ENCODE results near the gene SEC11C.

Gene SEC11C

DNA sequence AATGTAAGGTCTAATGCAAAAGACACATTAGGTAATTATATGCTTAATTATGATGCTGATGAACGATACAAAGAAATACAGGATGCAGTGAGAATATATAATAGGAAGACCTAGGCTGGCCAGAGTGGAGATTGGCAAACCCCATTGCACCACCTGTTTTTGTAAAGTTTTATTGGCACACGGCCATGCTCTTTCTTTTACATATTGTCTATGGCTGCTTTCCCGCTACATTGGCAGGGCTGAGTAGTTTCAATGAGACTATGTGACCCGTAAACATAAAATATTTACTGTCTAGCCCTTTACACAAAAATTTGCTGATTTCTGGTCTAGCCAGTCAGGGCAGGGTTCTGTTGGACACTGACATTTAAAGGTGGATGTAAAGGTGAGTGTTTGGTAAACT, 5.4 kb downstream of the SEC11C start:
- no peak for DNase-seq

GRCh38 chr18:59148192-59148591, 8.5 kb downstream of the SEC11C start:
- DNase-seq, result no peak

DNA sequence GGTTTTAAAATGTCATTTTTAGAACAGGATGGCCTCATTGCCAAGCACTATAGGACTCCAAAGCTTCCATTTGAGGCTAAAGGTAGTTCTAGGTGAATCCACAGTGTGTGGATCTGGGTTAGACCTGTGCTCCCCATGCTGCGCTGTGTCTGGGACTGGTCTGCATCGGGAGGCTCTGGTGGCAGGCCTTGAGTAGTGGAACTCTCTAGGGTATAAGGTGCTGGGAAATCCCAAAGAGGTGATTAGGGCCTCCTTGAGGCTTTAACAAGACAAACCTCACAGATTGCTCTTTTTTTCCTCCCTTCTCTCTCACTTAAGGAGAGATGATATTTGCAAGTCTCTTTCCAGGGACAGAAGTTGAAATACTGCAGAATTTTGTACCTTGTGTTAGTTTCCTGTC, 9.3 kb downstream of the SEC11C start:
- DNase-seq, result no peak

DNA sequence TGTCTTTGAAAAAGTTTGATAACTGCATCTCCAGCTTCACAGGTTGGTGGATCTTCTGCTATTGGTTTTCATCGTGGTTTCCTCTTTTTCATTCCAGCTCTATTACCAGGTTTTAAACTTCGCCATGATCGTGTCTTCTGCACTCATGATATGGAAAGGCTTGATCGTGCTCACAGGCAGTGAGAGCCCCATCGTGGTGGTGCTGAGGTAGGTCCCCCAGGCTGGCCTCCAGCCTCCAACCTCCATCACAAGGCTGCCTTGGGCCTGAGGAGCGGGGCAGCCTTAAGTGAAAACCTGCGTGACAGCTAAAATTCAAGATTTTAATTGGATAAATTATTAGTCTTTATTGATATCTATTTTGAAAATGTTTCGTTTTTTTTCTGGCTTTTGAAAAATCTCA, 9.7 kb downstream of the SEC11C start:
- no peak for DNase-seq

- DNase-seq, result no peak
Observed at GRCh38 chr18:59150236-59150635, 10.6 kb downstream of the SEC11C start.

DNA sequence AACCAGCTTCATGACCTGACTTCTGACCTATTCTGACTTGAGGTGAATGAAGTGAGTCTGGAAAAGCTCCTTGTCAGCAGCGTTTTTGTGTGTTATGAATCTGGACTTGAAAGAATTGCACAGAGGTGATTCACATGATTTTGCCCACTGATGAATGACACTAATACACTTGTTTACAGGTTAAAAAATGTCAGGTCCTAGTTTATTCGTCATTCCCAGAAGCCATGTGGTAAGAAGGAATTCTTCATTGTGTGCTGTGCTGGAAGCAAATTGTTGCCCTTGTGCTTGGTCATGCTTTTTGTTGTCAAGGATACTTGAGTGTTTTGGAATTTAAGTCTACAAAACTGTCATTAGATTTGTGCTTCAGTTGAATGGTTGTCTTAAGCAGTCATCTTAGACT, 15.5 kb downstream of the SEC11C start:
- DNase-seq, result no peak

DNA sequence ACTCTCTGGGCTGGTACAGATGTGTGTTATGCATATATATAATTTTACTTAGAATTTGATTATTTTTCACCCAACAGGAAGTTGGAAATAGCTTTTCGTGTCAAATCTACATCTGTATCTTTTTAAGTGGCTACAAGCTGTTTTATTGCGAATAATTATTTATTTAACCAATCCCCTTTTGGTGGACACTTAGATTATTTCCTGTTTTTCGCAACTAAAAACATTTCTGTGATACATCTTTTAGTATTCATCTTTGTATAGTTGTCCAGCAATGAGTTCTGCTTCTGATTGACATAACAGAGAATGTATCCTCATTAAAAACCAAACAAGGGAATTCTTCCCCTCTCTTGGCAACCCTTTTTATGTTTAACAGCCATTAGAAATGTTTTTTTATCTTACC, 16.6 kb downstream of the SEC11C start:
- no peak for DNase-seq

GRCh38 chr18:59159265-59159664, 19.6 kb downstream of the SEC11C start:
- DNase-seq, result no peak

DNA sequence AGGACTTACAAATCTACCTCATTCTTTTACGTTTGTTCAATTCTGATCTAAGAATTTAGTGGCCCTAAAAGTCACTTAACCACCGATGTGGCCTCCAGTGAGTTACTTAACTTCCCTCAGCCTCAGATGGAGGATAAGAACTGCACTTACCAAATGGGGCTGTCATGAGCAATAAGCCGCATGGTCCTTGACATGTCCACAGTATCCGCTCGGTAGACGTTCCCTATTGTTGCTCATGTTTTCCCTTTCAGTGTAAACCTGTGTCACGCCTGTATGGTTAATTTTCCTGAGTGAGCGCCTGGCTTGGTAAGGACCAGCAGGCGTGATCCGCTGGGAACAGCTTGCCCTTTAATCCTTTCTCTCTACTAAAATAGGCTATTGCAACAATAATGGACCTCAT, 20.3 kb downstream of the SEC11C start:
- no peak for DNase-seq

- DNase-seq, result no peak
Observed at GRCh38 chr18:59172664-59173249, 33.1 kb downstream of the SEC11C start.

GRCh38 chr18:59177485-59177884, 37.8 kb downstream of the SEC11C start:
- DNase-seq, result no peak

GRCh38 chr18:59180150-59180845, 40.6 kb downstream of the SEC11C start:
- DNase-seq, result no peak

DNA sequence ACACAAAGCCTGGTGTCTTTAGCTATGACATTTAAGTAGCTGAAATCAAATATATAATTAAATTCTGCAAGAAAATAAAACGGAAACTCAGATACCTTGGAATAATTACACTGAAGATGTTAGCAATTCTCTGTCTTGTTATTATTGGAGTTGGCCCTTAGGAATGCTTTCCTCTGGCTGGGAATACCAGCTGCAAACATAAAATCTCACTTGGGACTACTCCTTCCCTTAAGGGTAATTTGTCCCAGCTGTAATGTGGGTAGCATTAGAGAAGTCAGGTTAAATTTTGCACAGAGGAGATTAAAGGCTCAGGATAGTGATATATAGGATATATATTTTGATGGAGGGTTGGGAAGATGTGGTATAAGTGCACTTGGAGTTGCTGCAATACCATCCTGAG, 43.0 kb downstream of the SEC11C start:
- DNase-seq, result no peak

- no peak for DNase-seq
Observed at GRCh38 chr18:59189008-59189407, 49.3 kb downstream of the SEC11C start.

- no peak for DNase-seq
Observed at GRCh38 chr18:59189746-59190145, 50.1 kb downstream of the SEC11C start.

GRCh38 chr18:59196161-59196725, 56.6 kb downstream of the SEC11C start:
- no peak for DNase-seq

GRCh38 chr18:59197636-59198035, 58.0 kb downstream of the SEC11C start:
- DNase-seq, result no peak

DNA sequence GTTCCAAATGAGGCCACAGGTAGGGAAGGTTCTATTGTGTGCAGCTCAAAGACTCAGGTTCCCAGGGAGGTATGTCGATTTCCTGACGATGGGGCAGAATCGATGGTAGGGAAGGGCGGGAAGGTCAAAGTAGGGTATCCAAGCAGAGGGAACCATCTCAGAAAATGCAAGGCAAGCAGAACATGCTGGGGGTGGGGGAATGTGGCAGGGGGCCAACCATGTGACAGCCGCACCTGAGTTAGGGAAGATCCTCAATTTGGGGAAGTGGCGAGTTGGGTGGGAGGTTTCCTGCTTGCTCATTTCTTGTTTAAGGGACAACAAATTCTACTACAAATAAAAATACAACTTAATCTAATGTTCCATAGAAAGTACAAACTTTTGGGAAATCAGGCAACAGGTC, 58.5 kb downstream of the SEC11C start:
- DNase-seq, result no peak

GRCh38 chr18:59200787-59201186, 61.1 kb downstream of the SEC11C start:
- no peak for DNase-seq

GRCh38 chr18:59202258-59202820, 62.7 kb downstream of the SEC11C start:
- no peak for DNase-seq

- no peak for DNase-seq
Observed at GRCh38 chr18:59207506-59207905, 67.8 kb downstream of the SEC11C start.

All from T1000 (cell line).